HEK293T (cell line): Measurements from ENCODE around the gene RAD23B.

ENCODE experiments used
- ARNT ChIP-seq: fragments of 450-650 bp; IDR thresholded peaks from 2 replicates; pipeline ENCODE4 v1.6.1; 2017; ENCODE audit warnings: mild to moderate bottlenecking
- BHLHE40 ChIP-seq: fragments of 450-650 bp; IDR thresholded peaks from 2 replicates; pipeline ENCODE4 v1.6.1; 2016; ENCODE audit warnings: mild to moderate bottlenecking, moderate library complexity, borderline replicate concordance
- ELF4 ChIP-seq: fragments of 450-650 bp; IDR thresholded peaks from 2 replicates; pipeline ENCODE4 v1.6.1; 2017; ENCODE audit warnings: antibody characterized with exemption
- FOXA1 ChIP-seq: fragments of 450-650 bp; IDR thresholded peaks from 2 replicates; pipeline ENCODE4 v1.6.1; 2016; ENCODE audit warnings: mild to moderate bottlenecking
- FOXK2 ChIP-seq: fragments of 450-650 bp; IDR thresholded peaks from 2 replicates; pipeline ENCODE4 v1.6.1; 2016; ENCODE audit warnings: mild to moderate bottlenecking
- HDGF ChIP-seq: fragments of 450-650 bp; IDR thresholded peaks from 2 replicates; pipeline ENCODE4 v1.6.1; 2017; ENCODE audit warnings: antibody characterized with exemption, borderline replicate concordance
- LEF1 ChIP-seq: fragments of 450-650 bp; IDR thresholded peaks from 2 replicates; pipeline ENCODE4 v1.6.1; 2017; ENCODE audit warnings: mild to moderate bottlenecking, borderline replicate concordance
- NFRKB ChIP-seq: fragments of 450-650 bp; IDR thresholded peaks from 2 replicates; pipeline ENCODE4 v1.6.1; 2016; ENCODE audit warnings: mild to moderate bottlenecking, moderate library complexity
- SP1 ChIP-seq: fragments of 450-650 bp; IDR thresholded peaks from 2 replicates; pipeline ENCODE4 v1.6.1; 2017
- SUZ12 ChIP-seq: fragments of 450-650 bp; IDR thresholded peaks from 2 replicates; pipeline ENCODE4 v1.6.1; 2016; ENCODE audit warnings: mild to moderate bottlenecking
- TARDBP ChIP-seq: fragments of 450-650 bp; IDR thresholded peaks from 2 replicates; pipeline ENCODE4 v1.6.1; 2016
- ZNF384 ChIP-seq: fragments of 450-650 bp; IDR thresholded peaks from 2 replicates; pipeline ENCODE4 v1.6.1; 2016

DNA sequence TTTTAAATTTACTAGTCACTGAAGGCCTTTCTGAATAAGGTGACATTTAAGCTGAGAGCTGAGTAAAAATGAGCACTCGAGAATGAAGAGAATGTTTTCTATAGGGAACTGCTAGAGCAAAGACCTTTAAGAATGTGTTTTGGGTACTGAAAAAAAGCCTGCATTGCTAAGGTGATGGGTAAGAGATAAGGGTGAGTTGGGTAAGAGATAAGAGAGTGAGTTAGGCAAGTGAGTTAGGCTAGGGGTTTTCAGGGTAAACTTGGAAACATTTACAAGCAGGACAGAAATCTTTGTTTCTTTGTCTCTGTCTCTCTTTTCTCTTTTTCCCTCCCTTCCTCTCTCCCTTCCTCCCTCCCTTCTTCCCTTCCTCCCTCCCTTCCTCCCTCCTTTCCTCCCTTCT is 5.6 kb downstream of the RAD23B start:
- TF ChIP-seq FOXK2: no peak
- no peak for TF ChIP-seq NFRKB
- TF ChIP-seq ELF4: no peak
- TF ChIP-seq FOXA1: no peak
- TF ChIP-seq ZNF384: no peak
- TF ChIP-seq SUZ12: no peak
- no peak for TF ChIP-seq SP1
- TF ChIP-seq HDGF: no peak
- no peak for TF ChIP-seq LEF1
- TF ChIP-seq TARDBP: no peak
- no peak for TF ChIP-seq BHLHE40
- no peak for TF ChIP-seq ARNT
